ENCODE measurements around the gene PLA2G6. TPM values are rescaled to one million over a fixed set of nuclear protein-coding genes. Genes with fewer than 3 reads are reported as not detected.
A peak's percentile ranks its signal among the peaks of the same experiment; 100 is the strongest.

The PLA2G6 gene
- total and polyA plus RNA-seq, 2 of the 8 experiments (the other 6 are each of a cell fraction or from before 2014, with no cell fraction given), result 13.2 to 21.0 TPM

GRCh38 chr22:38221908-38222796, 40.5 kb upstream of the PLA2G6 start:
- FAIRE-seq (no peak), DNase-seq (ENCODE audit: low read depth in 1 of 2, low spot score in 2 of 2) (peak in 1 of 2 experiments; percentile 56)
- no peak overlapping the region for H2BK12ac ChIP-seq (ENCODE audit: low read depth, low read length)
- peaks cover 2 to 9% of the 10 kb centered on the region in 2 experiments for H4K20me1 ChIP-seq (replicated peaks in 1 of 2; ENCODE audit: control insufficient read depth in 1 of 2, insufficient read depth in 2 of 2, low read length in 2 of 2)
- H2BK120ac ChIP-seq (replicated peaks; ENCODE audit: low read depth, low read length), result no peak overlapping the region
- 93% methylated on average over 24 of the region's 25 CpGs; no CpG with 5 or more reads in 1 of the 2 experiments for WGBS, 2 experiments (ENCODE audit: extremely low coverage in 1 of 2, insufficient coverage in 1 of 2, insufficient read length in 1 of 2, insufficient replicate concordance in 2 of 2, low coverage in 1 of 2, low lambda C conversion rate in 2 of 2, missing lambda C conversion rate in 1 of 2)
- H3K27me3 ChIP-seq (replicated peaks in 1 of 4; ENCODE audit: control insufficient read depth in 3 of 4, extremely low read depth in 1 of 4, insufficient read depth in 3 of 4, low read length in 3 of 4), result no peaks in the 10 kb centered on the region
- CTCF ChIA-PET (ENCODE audit: partially characterized antibody), result interaction anchor here (0.6 to 1.4 kb wide), 9 partner anchors 8 to 170 kb away, joined by 3 to 6 read pairs (median 3); partner anchors contain the start of gene BAIAP2L2
- H4K5ac ChIP-seq (ENCODE audit: insufficient read length, low read depth, low read length), result no peak overlapping the region
- no peak overlapping the region for H3K14ac ChIP-seq (ENCODE audit: insufficient read length)
- H3K4ac ChIP-seq (replicated peaks; ENCODE audit: insufficient read length, low read depth, low read length), result no peak overlapping the region
- no peaks in the 10 kb centered on the region for H3K9me3 ChIP-seq (ENCODE audit: insufficient read depth in 2 of 2, low read depth in 1 of 2, low read length in 1 of 2)
- H3K23ac ChIP-seq (ENCODE audit: insufficient read length), result no peak overlapping the region
- H3K27ac ChIP-seq (ENCODE audit: low read depth, low read length), result no peak overlapping the region; the same call in 1 of the 2 replicates
- no peak overlapping the region for H4K91ac ChIP-seq (replicated peaks; ENCODE audit: insufficient read length, low read length)
- no peak overlapping the region for H3K18ac ChIP-seq (ENCODE audit: extremely low read depth, low read length)
- H2BK15ac ChIP-seq (ENCODE audit: low read length), result no peak overlapping the region
- H3K9ac ChIP-seq (replicated peaks in 1 of 4; ENCODE audit: extremely low read depth in 1 of 4, low read depth in 3 of 4, low read length in 3 of 4), result no peak overlapping the region
- H3K36me3 ChIP-seq (ENCODE audit: control insufficient read depth in 2 of 4, insufficient read depth in 4 of 4, low read length in 3 of 4), result peaks cover 0 to 11% (median 4%) of the 10 kb centered on the region in 4 experiments; a peak in 6 of 8 replicates
- H3K79me2 ChIP-seq (ENCODE audit: control insufficient read depth in 1 of 2, insufficient read depth in 2 of 2, low read length in 2 of 2), result no peaks in the 10 kb centered on the region
- H2BK20ac ChIP-seq (ENCODE audit: low read length), result no peak overlapping the region
- no peak overlapping the region for H2AK5ac ChIP-seq (ENCODE audit: low read depth, low read length)
- no peaks in the 10 kb centered on the region for H3K23me2 ChIP-seq (ENCODE audit: low read depth, low read length)
- no peaks in the 10 kb centered on the region; the same call in 1 of the 2 replicates for H3K79me1 ChIP-seq (ENCODE audit: low read depth, low read length)
- H2AFZ ChIP-seq (ENCODE audit: low read length), result no peak overlapping the region
- peaks cover 10 to 25% (median 16%) of the 10 kb centered on the region in 4 experiments for H3K4me1 ChIP-seq (replicated peaks in 1 of 4; ENCODE audit: control insufficient read depth in 3 of 4, insufficient read depth in 4 of 4, low read length in 3 of 4)
- no peak overlapping the region for H4K8ac ChIP-seq (ENCODE audit: extremely low read depth, insufficient read depth, low read length)
- TF ChIP-seq RAD21 (IDR thresholded peaks at IDR 0.05 in 1 of 2, conservative IDR thresholded peaks at IDR 0.05 in 1 of 2; ENCODE audit: low read depth in 2 of 2, low read length in 2 of 2) (peak in 1 of 2 experiments; percentile 26; a peak in 2 of 4 replicates), HDAC2 (IDR thresholded peaks at IDR 0.05; ENCODE audit: borderline replicate concordance in 1 of 2, low read depth in 2 of 2, low read length in 2 of 2) (no peak)
- TF ChIP-seq, protein P1, sequence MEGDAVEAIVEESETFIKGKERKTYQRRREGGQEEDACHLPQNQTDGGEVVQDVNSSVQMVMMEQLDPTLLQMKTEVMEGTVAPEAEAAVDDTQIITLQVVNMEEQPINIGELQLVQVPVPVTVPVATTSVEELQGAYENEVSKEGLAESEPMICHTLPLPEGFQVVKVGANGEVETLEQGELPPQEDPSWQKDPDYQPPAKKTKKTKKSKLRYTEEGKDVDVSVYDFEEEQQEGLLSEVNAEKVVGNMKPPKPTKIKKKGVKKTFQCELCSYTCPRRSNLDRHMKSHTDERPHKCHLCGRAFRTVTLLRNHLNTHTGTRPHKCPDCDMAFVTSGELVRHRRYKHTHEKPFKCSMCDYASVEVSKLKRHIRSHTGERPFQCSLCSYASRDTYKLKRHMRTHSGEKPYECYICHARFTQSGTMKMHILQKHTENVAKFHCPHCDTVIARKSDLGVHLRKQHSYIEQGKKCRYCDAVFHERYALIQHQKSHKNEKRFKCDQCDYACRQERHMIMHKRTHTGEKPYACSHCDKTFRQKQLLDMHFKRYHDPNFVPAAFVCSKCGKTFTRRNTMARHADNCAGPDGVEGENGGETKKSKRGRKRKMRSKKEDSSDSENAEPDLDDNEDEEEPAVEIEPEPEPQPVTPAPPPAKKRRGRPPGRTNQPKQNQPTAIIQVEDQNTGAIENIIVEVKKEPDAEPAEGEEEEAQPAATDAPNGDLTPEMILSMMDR (IDR thresholded peaks at IDR 0.05; ENCODE audit: control extremely low read depth in 1 of 3, insufficient read depth in 1 of 3, low read depth in 1 of 3, low read length in 3 of 3), result peak; percentile 24 to 52 (median 40); a peak in 3 of 4 replicates
- H3K4me2 ChIP-seq (ENCODE audit: insufficient read depth in 1 of 2, low read depth in 2 of 2, low read length in 2 of 2), result no peak overlapping the region
- no peak overlapping the region for H2BK5ac ChIP-seq (ENCODE audit: low read depth, low read length)
- POLR2A ChIA-PET (ENCODE audit: partially characterized antibody), result interaction anchor here (1.3 to 1.5 kb wide), 2 partner anchors 44 to 129 kb away, joined by 3 to 4 read pairs; no protein-coding TSS in a partner anchor
- H3K56ac ChIP-seq (replicated peaks; ENCODE audit: insufficient read length, low read depth, low read length), result no peak overlapping the region
- H3K4me3 ChIP-seq (ENCODE audit: extremely low read depth in 1 of 4, insufficient read depth in 2 of 4, low read depth in 3 of 4, low read length in 4 of 4), result no peak overlapping the region
